CD4-positive, alpha-beta T cell (primary cell): ENCODE results near the gene UEVLD. TPM values are rescaled to one million over a fixed set of nuclear protein-coding genes. Genes with fewer than 3 reads are reported as not detected.

Experiments used
- ATAC-seq: fragments of 200-7000 bp; cut with Tn5 transposase; one replicate; pipeline ENCODE4 v1.10.0; 2022; ENCODE audit warnings: mild to moderate bottlenecking; ENCODE audit not compliant: poor library complexity
- CTCF ChIA-PET: fragments of 350-600 bp; sonication (Branson Sonifier 250); formaldehyde crosslinking; loops from one replicate; lab custom pipeline; 2021; ENCODE audit warnings: antibody characterized with exemption, inconsistent platforms; lab: Charles Lee
- POLR2A ChIA-PET: fragments of 350-600 bp; sonication (Branson Sonifier 250); formaldehyde crosslinking; loops from one replicate; lab custom pipeline; 2021; ENCODE audit warnings: antibody characterized with exemption, inconsistent platforms; lab: Charles Lee
- DNase-seq, 14 experiments: peaks; one replicate each; pipeline ENCODE4 v3.0.0-alpha.2; 2013 to 2020; ENCODE audit warnings: mixed read lengths in 2 of 14
- H3K27ac ChIP-seq, 2 donors: one replicate each; pipeline versions ENCODE4 v1.5.1 to v1.7.0; 2013; ENCODE audit warnings: low read length in 2 of 2, low read depth in 1 of 2, mild to moderate bottlenecking in 1 of 2
- H3K27me3 ChIP-seq, 2 experiments: 1 replicate in 1 of 2; 2 replicates in 1 of 2; pipeline versions ENCODE4 v1.6.1 to v1.7.0; 2013; ENCODE audit warnings: low read length in 2 of 2, control low read depth in 1 of 2, mild to moderate bottlenecking in 1 of 2, moderate library complexity in 1 of 2; ENCODE audit not compliant: insufficient read depth in 2 of 2, control insufficient read depth in 1 of 2
- H3K36me3 ChIP-seq: one replicate; pipeline ENCODE4 v1.6.1; 2013; ENCODE audit warnings: low read length, control low read depth; ENCODE audit not compliant: insufficient read depth
- H3K4me1 ChIP-seq: one replicate; pipeline ENCODE4 v1.6.1; 2013; ENCODE audit warnings: low read length, control low read depth; ENCODE audit not compliant: insufficient read depth
- H3K4me3 ChIP-seq: one replicate; pipeline ENCODE4 v1.5.1; 2013; ENCODE audit warnings: mild to moderate bottlenecking, low read length, moderate library complexity
- H3K9me3 ChIP-seq, 2 experiments: 1 replicate in 1 of 2; 2 replicates in 1 of 2; pipeline versions ENCODE4 v1.6.1 to v1.7.0; 2013; ENCODE audit warnings: low read length in 2 of 2, mild to moderate bottlenecking in 2 of 2, control low read depth in 1 of 2, moderate library complexity in 1 of 2; ENCODE audit not compliant: control insufficient read depth in 1 of 2, insufficient read depth in 1 of 2
- H3K27ac Mint-ChIP-seq: one replicate; pipeline ENCODE4 v1.8.0; 2020; ENCODE audit warnings: mixed read lengths
- H3K27me3 Mint-ChIP-seq: one replicate; pipeline ENCODE4 v1.8.0; 2021; ENCODE audit warnings: mixed read lengths
- H3K36me3 Mint-ChIP-seq: one replicate; pipeline ENCODE4 v1.8.0; 2021; ENCODE audit warnings: low read depth, mixed read lengths
- H3K4me1 Mint-ChIP-seq: one replicate; pipeline ENCODE4 v1.8.0; 2021; ENCODE audit warnings: low read depth, mixed read lengths
- H3K4me3 Mint-ChIP-seq: one replicate; pipeline ENCODE4 v1.8.0; 2020; ENCODE audit warnings: mild to moderate bottlenecking, mixed read lengths
- H3K9me3 Mint-ChIP-seq: one replicate; pipeline ENCODE4 v1.8.0; 2020; ENCODE audit warnings: mixed read lengths
- intact Hi-C, 2 experiments: fragments of 100-400 bp; cut with DNase I in 1 of 2; cut with micrococcal nuclease in 1 of 2; formaldehyde crosslinking; loops; one replicate each; pipeline versions ENCODE4 v1.15.1 to v1.9.0; 2023 to 2025; cut with DNase I, micrococcal nuclease
- total RNA-seq, 174 experiments: library from RNA in 2 of 174; stranded (reverse) in 2 of 174; gene quantifications; one replicate each; pipeline ENCODE4 v1.2.3 and lab custom pipeline; 2021 to 2026
- TF ChIP-seq, protein P1 (sequence below): fragments of 200-600 bp; IDR thresholded peaks from one replicate; pipeline ENCODE4 v1.8.0; 2022; ENCODE audit warnings: antibody characterized with exemption, mild to moderate bottlenecking

The UEVLD gene
- total RNA-seq, 2 experiments from 2014 or later = 1.5 to 2.9 TPM

DNA sequence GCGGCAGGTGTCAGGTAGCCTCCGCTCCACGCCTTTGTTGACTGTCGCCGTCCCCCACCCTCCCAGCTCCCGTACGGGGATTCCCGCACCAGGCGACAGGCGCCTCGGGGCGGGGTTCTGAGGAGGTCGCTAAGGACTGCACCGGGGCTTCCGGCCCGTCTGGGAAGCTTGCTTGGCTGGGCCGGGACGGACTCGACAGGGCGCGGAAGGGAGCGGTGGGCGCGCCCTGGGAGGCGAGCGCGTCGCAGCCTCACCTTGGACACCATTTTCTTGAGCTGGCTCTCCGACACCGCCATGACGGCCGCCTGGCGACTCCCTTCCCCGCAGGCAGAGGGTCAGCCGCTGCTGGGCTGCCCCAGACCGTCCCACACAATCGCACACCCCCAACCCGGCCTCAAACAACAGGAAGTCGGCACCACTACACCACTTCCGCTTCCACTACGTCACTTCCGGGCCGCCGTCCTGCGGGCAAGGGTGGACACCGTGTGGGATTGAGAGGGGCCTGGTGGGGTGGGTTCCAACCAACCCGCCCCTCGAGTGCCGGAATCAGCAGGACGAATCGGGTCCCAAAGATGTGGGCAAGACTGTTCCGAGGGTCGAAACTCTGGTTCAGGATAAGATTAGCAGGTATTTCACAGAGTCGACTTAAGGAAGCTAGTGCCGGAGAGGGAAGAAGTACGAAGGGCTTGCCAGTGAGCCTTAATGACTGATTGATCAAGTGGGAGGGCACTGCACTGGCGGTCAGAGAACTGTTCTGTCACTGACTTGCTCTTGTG, 61.8 kb downstream of the UEVLD start, which contains the start of gene TSG101:
TSG101 (minus strand) TSS at position 422 of the 776 bp plus-strand sequence; CDS start at position 296, 126 bp downstream.
- H3K27me3 ChIP-seq = no peaks in the 10 kb centered on the region
- Mint-ChIP-seq H3K9me3 (no peaks in the 10 kb centered on the region), H3K36me3 (peaks cover 52% of the 10 kb centered on the region), H3K27me3 (no peaks in the 10 kb centered on the region), H3K27ac (peak within 1 kb of the TSS; percentile 100), H3K4me3 (peak within 1 kb of the TSS; percentile 100), H3K4me1 (peaks cover 70% of the 10 kb centered on the region)
- H3K4me1 ChIP-seq = peaks cover 31% of the 10 kb centered on the region
- ATAC-seq (peak; percentile 82), DNase-seq (peak; percentile 86 to 96 (median 89))
- ChIA-PET POLR2A (interaction anchor here (0.7 to 3.1 kb wide), 33 partner anchors 9 to 1449 kb away, joined by 3 to 54 read pairs (median 5); partner anchors contain the start of genes GTF2H1, HPS5, LDHA and RPS13), CTCF (interaction anchor here (0.6 to 1.7 kb wide), 7 partner anchors 13 to 283 kb away, joined by 3 to 7 read pairs (median 4); partner anchors contain the start of gene SPTY2D1)
- TF ChIP-seq, protein P1, sequence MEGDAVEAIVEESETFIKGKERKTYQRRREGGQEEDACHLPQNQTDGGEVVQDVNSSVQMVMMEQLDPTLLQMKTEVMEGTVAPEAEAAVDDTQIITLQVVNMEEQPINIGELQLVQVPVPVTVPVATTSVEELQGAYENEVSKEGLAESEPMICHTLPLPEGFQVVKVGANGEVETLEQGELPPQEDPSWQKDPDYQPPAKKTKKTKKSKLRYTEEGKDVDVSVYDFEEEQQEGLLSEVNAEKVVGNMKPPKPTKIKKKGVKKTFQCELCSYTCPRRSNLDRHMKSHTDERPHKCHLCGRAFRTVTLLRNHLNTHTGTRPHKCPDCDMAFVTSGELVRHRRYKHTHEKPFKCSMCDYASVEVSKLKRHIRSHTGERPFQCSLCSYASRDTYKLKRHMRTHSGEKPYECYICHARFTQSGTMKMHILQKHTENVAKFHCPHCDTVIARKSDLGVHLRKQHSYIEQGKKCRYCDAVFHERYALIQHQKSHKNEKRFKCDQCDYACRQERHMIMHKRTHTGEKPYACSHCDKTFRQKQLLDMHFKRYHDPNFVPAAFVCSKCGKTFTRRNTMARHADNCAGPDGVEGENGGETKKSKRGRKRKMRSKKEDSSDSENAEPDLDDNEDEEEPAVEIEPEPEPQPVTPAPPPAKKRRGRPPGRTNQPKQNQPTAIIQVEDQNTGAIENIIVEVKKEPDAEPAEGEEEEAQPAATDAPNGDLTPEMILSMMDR = no peak
- intact Hi-C loops = loop anchor here (1.0 to 10.0 kb wide), 10 partner anchors 58 to 1858 kb away; partner anchors contain the start of genes GTF2H1 (in 2 of the 2), HPS5 (in 2 of the 2), LDHA (in 1 of the 2) and PRMT3 (in 1 of the 2)
- peak within 1 kb of the TSS; percentile 99 to 100 for H3K27ac ChIP-seq
- no peaks in the 10 kb centered on the region for H3K9me3 ChIP-seq
- peaks cover 8% of the 10 kb centered on the region for H3K36me3 ChIP-seq
- peak within 1 kb of the TSS; percentile 88 for H3K4me3 ChIP-seq

- Histone ChIP-seq H3K4me1 (peaks cover 33% of the 10 kb centered on the region), H3K27me3 (no peaks in the 10 kb centered on the region), H3K9me3 (no peaks in the 10 kb centered on the region), H3K4me3 (peak overlapping the region; percentile 88), H3K36me3 (peaks cover 8% of the 10 kb centered on the region), H3K27ac (peak overlapping the region; percentile 99 to 100)
- Mint-ChIP-seq H3K27ac (peak overlapping the region; percentile 100), H3K9me3 (no peaks in the 10 kb centered on the region), H3K36me3 (peaks cover 54% of the 10 kb centered on the region), H3K4me1 (peaks cover 67% of the 10 kb centered on the region), H3K27me3 (no peaks in the 10 kb centered on the region), H3K4me3 (peak overlapping the region; percentile 100)
- ChIA-PET CTCF (interaction anchor here (0.9 to 1.7 kb wide), 6 partner anchors 12 to 282 kb away, joined by 3 to 7 read pairs (median 4); partner anchors contain the start of gene SPTY2D1), POLR2A (interaction anchor here (0.7 to 3.1 kb wide), 28 partner anchors 8 to 1448 kb away, joined by 3 to 54 read pairs (median 5); partner anchors contain the start of genes GTF2H1, HPS5, LDHA and RPS13)
- ATAC-seq (no peak), DNase-seq (no peak)
- TF ChIP-seq, protein P1 = no peak
- intact Hi-C loops = loop anchor here (1.0 to 10.0 kb wide), 9 partner anchors 59 to 1859 kb away; partner anchors contain the start of genes GTF2H1 (in 2 of the 2), HPS5 (in 2 of the 2), LDHA (in 1 of the 2) and PRMT3 (in 1 of the 2)
Observed at GRCh38 chr11:18526130-18526520, 62.4 kb downstream of the UEVLD start.

DNA sequence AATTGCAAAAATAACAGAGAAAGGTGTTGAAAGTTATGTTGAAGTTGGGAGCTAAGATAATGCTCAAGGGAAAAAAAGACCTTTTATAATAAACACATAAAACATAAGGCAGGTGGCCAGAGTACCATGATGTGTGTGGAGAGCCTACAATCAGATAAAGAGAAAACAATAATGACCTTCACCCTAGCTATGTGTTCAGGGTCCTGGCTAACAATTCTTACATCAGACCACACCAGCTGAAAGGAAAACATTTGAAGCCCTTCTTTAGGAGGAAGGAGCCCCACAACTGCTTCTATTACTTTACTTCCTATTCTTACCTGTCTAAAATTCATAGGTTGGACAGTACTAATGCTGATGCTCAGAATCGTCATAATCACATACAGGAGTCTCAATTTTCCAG, 64.3 kb downstream of the UEVLD start:
- peak overlapping the region; percentile 79 for H3K27ac Mint-ChIP-seq
- ChIA-PET POLR2A (no interaction called here), CTCF (no interaction called here)
- peaks cover 69% of the 10 kb centered on the region for H3K36me3 Mint-ChIP-seq
- peak overlapping the region; percentile 50 for H3K4me3 Mint-ChIP-seq
- Histone ChIP-seq H3K4me3 (no peak overlapping the region), H3K9me3 (no peaks in the 10 kb centered on the region), H3K36me3 (peaks cover 8% of the 10 kb centered on the region), H3K4me1 (peaks cover 33% of the 10 kb centered on the region), H3K27ac (no peak overlapping the region), H3K27me3 (no peaks in the 10 kb centered on the region)
- TF ChIP-seq, protein P1 = no peak
- ATAC-seq (no peak), DNase-seq (no peak)
- no peaks in the 10 kb centered on the region for H3K9me3 Mint-ChIP-seq
- intact Hi-C loops = loop anchor here (5.0 to 10.0 kb wide), 4 partner anchors 61 to 1861 kb away; partner anchors contain the start of genes PRMT3 (in 1 of the 2), UEVLD (in 1 of the 2) and ZDHHC13 (in 1 of the 2)
- no peaks in the 10 kb centered on the region for H3K27me3 Mint-ChIP-seq
- H3K4me1 Mint-ChIP-seq = peaks cover 72% of the 10 kb centered on the region
